SKM-1 treated with dmso at 0.1 percent for 144 hours (cell line): Measurements from ENCODE around the gene PCGF2.

Source experiments
- DNase-seq: peaks from one replicate; lab custom pipeline; 2025; ENCODE audit not compliant: unreplicated experiment; lab: John Stamatoyannopoulos, UW

The PCGF2 gene

DNA sequence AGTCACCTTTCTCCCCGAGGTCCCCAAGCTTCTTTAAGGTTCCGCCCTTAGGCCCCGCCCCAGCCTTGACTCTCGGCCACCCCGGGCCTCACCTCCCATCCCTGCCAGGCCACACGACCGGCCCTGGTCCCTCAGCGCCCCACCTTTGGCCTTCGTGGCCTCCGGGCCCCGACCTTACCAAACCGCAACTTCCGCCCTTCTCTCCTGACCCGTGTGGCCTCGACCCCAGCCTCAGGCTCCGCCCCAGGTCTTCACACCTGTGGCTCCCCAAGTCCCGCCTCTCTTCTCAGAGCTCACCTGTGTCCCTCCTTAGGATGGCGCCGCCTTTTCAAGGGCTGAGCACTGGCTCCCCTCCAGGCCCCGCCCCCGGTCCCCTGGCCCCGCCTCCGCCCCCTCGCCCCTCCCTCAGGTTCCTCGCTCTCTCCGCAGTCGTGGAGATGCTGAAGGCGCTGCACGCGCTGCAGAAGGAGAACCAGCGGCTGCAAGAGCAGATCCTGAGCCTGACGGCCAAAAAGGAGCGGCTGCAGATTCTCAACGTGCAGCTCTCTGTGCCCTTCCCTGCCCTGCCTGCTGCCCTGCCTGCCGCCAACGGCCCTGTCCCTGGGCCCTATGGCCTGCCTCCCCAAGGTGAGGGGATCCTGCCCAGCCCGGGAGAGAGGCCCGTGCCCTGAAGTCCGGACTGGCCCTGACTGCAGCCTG is 28.0 kb downstream of the PCGF2 start:
- no peak for DNase-seq

- DNase-seq = no peak
These were observed 28.7 kb downstream of the PCGF2 start for GRCh38 chr17:38719289-38719942.

- DNase-seq = no peak
These were observed 30.9 kb downstream of the PCGF2 start for GRCh38 chr17:38717139-38717745.

DNA sequence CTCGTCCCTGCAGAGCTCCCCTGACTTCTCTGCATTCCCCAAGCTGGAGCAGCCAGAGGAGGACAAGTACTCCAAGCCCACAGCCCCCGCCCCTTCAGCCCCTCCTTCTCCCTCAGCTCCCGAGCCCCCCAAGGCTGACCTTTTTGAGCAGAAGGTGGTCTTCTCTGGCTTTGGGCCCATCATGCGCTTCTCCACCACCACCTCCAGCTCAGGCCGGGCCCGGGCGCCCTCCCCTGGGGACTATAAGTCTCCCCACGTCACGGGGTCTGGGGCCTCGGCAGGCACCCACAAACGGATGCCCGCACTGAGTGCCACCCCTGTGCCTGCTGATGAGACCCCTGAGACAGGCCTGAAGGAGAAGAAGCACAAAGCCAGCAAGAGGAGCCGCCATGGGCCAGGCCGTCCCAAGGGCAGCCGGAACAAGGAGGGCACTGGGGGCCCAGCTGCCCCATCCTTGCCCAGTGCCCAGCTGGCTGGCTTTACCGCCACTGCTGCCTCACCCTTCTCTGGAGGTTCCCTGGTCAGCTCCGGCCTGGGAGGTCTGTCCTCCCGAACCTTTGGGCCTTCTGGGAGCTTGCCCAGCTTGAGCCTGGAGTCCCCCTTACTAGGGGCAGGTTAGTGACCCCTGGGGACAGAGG is 31.6 kb downstream of the PCGF2 start:
- DNase-seq = no peak

DNA sequence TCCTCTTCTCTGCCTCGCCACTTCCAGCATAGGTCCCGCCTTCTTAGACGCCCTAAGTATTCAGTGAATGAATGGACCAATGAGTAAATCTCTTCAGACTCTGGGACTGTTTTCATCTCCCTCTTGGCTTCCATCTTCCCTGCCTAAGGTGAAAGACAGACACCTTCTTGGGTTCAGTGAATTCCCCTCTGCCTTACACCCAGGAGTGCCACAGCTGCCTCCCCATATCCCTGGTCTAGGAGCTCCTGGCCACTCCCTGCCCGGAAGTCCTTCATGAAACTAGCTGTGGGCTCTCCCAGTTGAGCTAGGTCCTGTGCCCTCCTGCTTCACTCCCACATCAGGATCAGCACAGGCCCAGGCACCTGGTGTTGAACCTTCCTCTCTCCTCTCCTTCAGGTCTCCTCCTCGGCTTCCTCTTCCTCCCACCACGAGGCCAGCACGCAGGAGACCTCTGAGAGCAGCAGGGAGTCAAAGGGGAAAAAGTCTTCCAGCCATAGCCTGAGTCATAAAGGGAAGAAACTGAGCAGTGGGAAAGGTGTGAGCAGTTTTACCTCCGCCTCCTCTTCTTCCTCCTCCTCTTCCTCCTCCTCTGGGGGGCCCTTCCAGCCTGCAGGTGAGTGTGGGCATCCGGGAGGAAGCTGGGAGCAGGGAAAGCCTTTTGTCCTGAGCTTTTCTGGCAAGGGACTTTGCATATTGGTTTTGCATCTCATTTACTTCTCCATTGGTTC is 32.8 kb downstream of the PCGF2 start:
- DNase-seq = no peak

- no peak for DNase-seq
These were observed 34.6 kb downstream of the PCGF2 start for GRCh38 chr17:38713456-38714075.

- no peak for DNase-seq
These were observed 35.5 kb downstream of the PCGF2 start for GRCh38 chr17:38712593-38712992.

- DNase-seq = no peak
These were observed 36.2 kb downstream of the PCGF2 start for GRCh38 chr17:38711792-38712571.

DNA sequence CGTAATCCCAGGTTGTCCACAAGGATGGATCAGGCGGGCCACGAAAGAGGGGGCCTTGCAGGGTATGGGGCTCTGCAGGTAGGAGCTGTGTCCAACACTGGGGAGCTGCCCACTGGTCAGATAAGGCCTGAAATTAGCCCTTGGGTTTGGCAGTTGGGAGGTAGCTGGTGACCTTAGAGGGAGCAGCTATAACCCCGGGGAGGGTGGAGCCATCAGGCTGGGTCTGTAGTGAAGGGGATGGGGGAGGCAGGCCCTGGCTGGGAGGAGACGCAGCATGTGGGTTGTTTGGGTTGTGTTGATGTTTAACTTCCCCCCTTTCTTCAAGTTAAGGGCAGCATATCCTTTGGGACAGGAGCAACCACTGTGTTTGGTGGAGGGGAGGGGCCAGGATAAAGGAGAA is 37.2 kb downstream of the PCGF2 start:
- no peak for DNase-seq

DNA sequence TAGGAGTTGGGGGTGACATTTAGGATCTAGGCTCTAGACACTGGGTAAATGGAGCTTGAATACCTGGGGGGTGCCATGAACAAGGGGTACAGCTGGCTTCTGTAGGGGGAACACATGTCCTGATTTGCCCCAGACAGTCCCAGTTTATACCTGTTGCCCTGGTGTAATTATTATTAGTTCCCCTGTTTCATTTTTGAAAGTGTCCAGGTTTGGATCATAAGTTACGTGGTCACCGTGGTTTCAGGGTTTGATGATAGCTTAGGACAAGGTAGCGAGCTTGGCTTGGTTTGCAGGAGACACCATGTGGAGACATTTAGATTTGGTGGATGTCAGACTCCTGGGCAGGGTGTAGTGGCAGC is 37.6 kb downstream of the PCGF2 start:
- no peak for DNase-seq

DNA sequence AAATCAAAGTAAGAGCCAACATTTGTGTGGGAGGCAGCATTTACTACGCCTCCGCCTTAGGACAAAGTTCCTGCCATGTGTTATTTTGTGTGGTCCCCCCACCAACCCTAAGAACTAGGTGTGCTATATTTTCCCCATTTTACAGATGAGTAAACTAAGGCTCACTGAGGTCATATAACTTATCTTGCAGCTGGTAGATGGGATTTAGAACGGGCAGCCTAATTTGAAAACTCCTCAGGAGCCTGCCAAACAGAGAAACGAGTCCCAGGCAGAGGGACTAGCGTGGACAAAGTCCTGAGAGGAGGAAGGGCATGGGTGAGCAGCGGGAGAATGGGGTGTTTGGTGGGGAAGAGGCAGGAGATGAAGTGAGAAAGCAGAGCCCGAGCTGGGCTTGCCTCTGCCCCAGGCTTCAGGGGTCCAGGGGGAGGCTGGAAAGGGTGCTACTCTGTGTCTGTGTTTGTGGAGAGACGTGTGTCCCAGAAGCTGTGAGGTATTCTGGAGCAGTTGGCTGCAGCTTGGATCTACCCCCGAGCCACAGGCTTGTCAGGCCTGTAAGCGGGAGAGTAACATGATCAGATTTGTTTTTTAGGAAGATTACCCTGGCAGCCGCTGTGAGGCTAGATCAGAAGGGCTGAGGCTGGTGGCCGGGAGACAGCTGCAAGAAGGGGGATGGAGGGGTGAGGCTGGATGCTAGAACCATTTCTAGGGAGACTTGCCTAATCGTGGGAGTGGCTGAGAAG is 38.1 kb downstream of the PCGF2 start:
- no peak for DNase-seq

GRCh38 chr17:38709104-38709820 is 38.9 kb downstream of the PCGF2 start:
- DNase-seq = no peak

- no peak for DNase-seq
These were observed 40.3 kb downstream of the PCGF2 start for GRCh38 chr17:38707678-38708351.

DNA sequence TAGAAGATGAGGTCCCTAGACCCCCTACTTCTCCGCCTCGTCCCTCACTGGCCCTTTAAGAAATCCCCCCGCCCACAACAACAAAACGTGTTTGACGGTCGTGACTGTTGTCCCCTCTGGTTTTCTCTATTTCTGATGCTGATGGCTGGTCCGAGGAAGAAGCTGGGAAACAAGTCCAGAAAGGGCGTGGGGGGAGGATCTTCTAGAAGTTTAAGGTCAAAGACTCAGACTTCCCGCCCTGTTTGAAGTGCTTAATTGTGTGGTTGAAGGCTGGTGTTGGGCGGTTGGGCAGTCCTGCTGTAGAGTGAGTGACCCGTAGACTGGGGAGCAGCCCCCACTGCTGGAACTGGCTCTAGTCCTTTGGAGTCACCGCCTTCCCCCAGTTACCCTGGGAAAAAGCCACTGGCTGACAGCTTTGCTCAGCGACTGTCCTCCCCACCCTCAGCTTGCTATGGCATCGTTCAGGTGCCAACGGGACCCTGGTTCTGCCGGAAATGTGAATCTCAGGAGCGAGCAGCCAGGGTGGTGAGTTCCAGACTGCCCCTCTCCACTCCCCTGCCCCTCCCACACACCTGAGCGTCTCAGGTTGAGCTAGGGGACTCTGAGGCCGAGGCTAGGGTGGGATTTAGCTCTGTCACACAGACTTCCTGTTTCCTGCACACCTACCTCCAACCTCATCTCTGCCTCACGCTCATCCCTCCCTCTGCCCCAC is 41.5 kb downstream of the PCGF2 start:
- DNase-seq = no peak

GRCh38 chr17:38705803-38706504 is 42.2 kb downstream of the PCGF2 start:
- DNase-seq = no peak

DNA sequence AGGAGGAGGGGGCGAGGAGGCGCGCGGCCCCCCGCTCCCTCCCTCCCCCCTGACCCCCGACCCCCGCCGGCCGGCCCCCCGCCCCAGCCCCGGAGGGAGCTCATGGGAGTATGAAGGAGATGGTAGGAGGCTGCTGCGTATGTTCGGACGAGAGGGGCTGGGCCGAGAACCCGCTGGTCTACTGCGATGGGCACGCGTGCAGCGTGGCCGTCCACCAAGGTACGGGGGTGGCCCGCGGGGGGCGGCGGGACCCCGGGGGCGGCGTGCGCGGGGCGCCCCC is 42.7 kb downstream of the PCGF2 start:
- no peak for DNase-seq
